Measurements from ENCODE around the gene EHD4. TPM values are rescaled to one million over a fixed set of nuclear protein-coding genes. Genes with fewer than 3 reads are reported as not detected.

The EHD4 gene
- total RNA-seq, 4 donors from 2014 or later: 10.0 to 25.4 (median 20.3) TPM

DNA sequence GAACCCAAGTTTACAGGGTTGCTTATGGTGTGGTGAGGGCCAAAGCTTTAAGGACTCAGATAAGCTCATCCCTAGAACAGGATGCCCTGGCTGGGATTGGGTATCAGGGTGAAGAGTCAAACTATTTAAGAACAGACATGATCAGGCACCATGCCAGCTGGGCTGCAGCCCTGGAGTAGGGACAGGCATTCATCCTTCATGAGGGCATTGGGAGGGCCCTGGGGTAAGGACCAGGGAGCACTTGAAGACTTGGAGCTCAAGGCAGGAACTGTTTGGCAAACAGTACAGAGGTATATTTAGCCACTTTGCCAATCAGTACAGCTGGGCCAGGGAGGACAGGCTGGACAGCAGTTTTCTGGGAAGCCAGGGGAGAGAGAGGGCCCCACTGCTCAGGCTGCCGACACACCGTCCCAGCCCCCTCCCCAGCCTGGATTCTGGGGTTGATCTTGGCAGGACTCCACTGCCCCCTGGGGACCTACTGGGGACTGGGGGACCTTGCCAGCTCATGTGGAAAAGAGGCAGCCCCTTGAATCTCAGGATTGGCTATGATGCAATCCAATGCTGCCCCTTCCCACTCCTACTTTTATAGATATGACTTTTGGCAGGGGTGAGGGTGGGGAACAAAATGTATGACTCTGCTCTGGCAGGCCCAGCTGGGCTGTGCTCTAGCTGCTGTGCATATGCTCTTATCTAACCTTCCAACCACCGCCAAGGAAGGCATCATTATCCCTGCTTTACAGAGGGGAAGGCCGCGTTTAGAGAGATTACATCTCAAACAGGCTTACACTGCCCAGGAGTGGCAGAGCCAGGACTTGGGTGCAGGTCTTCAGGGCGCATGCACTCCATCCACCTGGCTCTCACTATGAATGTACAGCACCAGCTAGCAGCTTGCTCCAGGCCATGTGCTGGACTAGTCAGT lies 46.2 kb upstream of the EHD4 start:
- H3K4me1 ChIP-seq: no peaks in the 10 kb centered on the region
- no peak overlapping the region for H3K27ac ChIP-seq
- H3K27me3 ChIP-seq: no peaks in the 10 kb centered on the region
- H3K36me3 ChIP-seq: no peaks in the 10 kb centered on the region
- ATAC-seq: no peak
- no peak overlapping the region for H3K4me3 ChIP-seq
- WGBS, 2 donors (ENCODE audit: low coverage in 1 of 2): 0 to 81% methylated on average over 1 to 3 of the region's 6 CpGs
- no peak for TF ChIP-seq POLR2A (IDR thresholded peaks at IDR 0.05)
- TF ChIP-seq, protein P1, sequence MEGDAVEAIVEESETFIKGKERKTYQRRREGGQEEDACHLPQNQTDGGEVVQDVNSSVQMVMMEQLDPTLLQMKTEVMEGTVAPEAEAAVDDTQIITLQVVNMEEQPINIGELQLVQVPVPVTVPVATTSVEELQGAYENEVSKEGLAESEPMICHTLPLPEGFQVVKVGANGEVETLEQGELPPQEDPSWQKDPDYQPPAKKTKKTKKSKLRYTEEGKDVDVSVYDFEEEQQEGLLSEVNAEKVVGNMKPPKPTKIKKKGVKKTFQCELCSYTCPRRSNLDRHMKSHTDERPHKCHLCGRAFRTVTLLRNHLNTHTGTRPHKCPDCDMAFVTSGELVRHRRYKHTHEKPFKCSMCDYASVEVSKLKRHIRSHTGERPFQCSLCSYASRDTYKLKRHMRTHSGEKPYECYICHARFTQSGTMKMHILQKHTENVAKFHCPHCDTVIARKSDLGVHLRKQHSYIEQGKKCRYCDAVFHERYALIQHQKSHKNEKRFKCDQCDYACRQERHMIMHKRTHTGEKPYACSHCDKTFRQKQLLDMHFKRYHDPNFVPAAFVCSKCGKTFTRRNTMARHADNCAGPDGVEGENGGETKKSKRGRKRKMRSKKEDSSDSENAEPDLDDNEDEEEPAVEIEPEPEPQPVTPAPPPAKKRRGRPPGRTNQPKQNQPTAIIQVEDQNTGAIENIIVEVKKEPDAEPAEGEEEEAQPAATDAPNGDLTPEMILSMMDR (IDR thresholded peaks at IDR 0.05): no peak
- TF ChIP-seq POLR2AphosphoS5 (IDR thresholded peaks at IDR 0.05): no peak
- no peak for TF ChIP-seq EP300 (IDR thresholded peaks at IDR 0.05)
- no peaks in the 10 kb centered on the region for H3K9me3 ChIP-seq

DNA sequence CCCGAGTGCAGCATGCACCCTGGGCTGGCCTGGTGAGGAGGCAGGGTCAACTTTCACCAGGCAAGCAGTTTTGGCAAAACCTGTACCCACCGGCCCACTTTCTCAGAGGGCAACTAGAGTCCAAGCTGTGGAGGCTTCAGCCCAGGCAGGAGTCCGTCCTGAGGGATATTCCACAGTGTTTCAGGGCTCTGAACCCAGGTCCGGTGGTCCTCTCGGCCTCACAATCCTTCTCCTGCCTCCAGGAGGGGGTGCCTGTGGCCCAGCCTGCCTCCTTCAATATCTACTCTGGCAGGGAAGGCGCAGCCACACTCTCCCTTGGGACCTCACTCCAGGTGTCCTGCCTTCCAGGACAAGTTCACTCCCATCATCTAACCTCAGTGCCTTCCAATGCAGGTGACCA lies 44.6 kb upstream of the EHD4 start:
- TF ChIP-seq EP300 (IDR thresholded peaks at IDR 0.05): no peak
- no peak for TF ChIP-seq POLR2AphosphoS5 (IDR thresholded peaks at IDR 0.05)
- TF ChIP-seq, protein P1 (IDR thresholded peaks at IDR 0.05): no peak
- TF ChIP-seq POLR2A (IDR thresholded peaks at IDR 0.05): no peak
- no peak for ATAC-seq
- no peaks in the 10 kb centered on the region for H3K9me3 ChIP-seq
- H3K4me1 ChIP-seq: no peaks in the 10 kb centered on the region
- H3K27me3 ChIP-seq: no peaks in the 10 kb centered on the region
- H3K36me3 ChIP-seq: no peaks in the 10 kb centered on the region
- 67% methylated on average over 1 of the region's 6 CpGs; no CpG with 5 or more reads in 1 of the 2 donors for WGBS, 2 donors (ENCODE audit: low coverage in 1 of 2)
- H3K27ac ChIP-seq: no peak overlapping the region
- no peak overlapping the region for H3K4me3 ChIP-seq

DNA sequence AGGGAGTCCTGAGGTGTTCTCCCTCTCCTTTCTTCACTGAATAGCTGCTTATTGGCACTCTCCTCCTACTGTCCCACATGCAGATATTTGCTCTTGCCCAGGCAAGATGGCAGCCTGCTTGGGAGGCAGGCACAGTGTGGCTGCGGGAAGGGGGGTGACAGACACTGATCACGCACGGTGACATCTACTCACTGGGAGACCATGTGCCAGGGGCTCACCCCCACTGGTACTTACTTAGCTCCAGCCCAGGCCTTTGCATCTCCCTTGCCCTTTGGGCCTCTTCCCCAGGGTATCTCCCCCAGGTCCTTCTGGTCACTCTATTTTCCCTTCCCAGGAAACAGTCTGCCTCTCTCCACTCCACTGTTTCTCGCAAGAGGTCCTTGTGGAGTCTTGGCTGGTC lies 42.0 kb upstream of the EHD4 start:
- no peak for ATAC-seq
- Histone ChIP-seq H3K4me1 (no peaks in the 10 kb centered on the region), H3K27ac (no peak overlapping the region), H3K4me3 (no peak overlapping the region), H3K9me3 (no peaks in the 10 kb centered on the region), H3K36me3 (no peaks in the 10 kb centered on the region), H3K27me3 (no peaks in the 10 kb centered on the region)
- no peak for TF ChIP-seq POLR2AphosphoS5 (IDR thresholded peaks at IDR 0.05)
- TF ChIP-seq, protein P1 (IDR thresholded peaks at IDR 0.05): no peak
- 100% methylated on average over 1 of the region's 4 CpGs; no CpG with 5 or more reads in 1 of the 2 donors for WGBS, 2 donors (ENCODE audit: low coverage in 1 of 2)

DNA sequence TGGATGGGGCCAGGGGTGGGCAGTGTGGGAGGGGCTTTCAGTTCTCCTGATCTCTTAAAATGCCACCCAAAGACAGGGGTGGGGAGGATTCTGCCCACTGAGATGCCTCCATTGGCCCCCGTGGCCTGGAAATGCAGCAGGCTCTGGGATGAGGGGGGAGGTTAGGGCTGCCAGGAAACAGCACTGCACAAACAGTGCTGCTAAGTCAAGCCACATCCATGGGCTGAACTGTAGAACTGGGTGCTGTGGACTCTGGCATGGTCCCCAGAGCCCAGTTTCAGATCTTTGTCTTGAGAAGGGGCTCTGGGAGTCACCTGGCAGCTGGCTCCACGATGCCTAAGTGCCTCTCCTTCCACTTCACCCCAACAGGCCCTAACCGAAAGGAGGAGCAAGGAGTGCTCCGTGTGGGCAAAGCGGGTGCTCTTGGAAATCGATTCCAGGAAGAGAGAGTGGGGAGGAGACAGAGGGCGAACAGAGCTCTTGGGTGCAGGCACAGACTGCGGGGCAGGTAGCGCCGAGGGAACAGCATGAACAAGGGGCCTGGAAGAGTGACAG lies 40.6 kb upstream of the EHD4 start:
- TF ChIP-seq POLR2AphosphoS5 (IDR thresholded peaks at IDR 0.05) (no peak), EP300 (IDR thresholded peaks at IDR 0.05) (no peak), POLR2A (IDR thresholded peaks at IDR 0.05) (no peak)
- TF ChIP-seq, protein P1 (IDR thresholded peaks at IDR 0.05): no peak
- WGBS, 2 donors (ENCODE audit: low coverage in 1 of 2): 90% methylated on average over 2 of the region's 10 CpGs; no CpG with 5 or more reads in 1 of the 2 donors

More for the DNA sequence above, 40.6 kb upstream of the EHD4 start:
- no peaks in the 10 kb centered on the region for H3K9me3 ChIP-seq
- H3K27ac ChIP-seq: no peak overlapping the region
- no peak for ATAC-seq
- no peak overlapping the region for H3K4me3 ChIP-seq
- no peaks in the 10 kb centered on the region for H3K27me3 ChIP-seq
- no peaks in the 10 kb centered on the region for H3K36me3 ChIP-seq
- no peaks in the 10 kb centered on the region for H3K4me1 ChIP-seq

All from gastroesophageal sphincter (tissue), 4 donors.